SHP77 (cell line): ENCODE results near the gene PARD3.

Experiments
- DNase-seq, 2 experiments: peaks; one replicate each; lab custom pipeline; 2025; lab: John Stamatoyannopoulos, UW

Gene PARD3

DNA sequence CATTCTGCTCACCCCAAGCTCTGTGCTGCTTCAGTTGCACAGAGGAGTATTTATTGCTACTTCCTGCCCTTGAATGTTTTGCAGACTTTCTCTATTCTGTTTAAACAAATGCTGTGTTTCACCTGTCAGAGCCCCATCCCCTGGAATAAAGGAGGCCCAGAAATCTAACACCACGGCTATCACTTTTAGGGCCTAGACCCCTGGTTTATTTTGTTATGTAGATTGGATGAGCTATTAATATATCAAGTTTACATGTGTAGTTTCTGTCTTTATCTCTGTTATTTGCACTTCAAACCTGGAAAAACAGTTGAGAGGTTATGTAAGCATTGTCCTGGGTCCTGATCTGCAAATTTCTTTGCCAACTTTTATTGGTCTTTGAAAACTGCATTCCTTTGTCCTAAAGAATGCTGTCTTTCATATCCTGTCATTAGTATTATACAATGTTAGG lies 630.1 kb downstream of the PARD3 start:
- no peak for DNase-seq

DNA sequence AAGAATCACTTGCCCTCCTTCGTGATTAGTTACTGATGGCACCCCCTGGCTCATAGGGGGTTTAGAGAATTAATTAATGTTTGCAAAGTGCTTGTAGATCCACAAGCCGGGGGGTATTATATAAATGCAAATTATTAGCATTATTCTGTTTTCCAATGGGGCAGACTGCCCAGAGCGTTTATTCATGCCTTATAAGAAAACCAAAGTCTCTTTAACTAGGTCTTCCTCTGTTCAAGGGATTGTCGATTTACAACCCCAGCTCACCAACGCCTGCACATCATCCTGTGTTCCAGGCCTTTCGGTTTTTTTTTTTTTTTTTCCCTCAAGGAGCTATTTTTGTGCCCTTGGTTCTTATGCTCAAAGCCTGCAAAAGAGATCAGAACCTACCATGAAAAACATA lies 630.7 kb downstream of the PARD3 start:
- no peak for DNase-seq

DNA sequence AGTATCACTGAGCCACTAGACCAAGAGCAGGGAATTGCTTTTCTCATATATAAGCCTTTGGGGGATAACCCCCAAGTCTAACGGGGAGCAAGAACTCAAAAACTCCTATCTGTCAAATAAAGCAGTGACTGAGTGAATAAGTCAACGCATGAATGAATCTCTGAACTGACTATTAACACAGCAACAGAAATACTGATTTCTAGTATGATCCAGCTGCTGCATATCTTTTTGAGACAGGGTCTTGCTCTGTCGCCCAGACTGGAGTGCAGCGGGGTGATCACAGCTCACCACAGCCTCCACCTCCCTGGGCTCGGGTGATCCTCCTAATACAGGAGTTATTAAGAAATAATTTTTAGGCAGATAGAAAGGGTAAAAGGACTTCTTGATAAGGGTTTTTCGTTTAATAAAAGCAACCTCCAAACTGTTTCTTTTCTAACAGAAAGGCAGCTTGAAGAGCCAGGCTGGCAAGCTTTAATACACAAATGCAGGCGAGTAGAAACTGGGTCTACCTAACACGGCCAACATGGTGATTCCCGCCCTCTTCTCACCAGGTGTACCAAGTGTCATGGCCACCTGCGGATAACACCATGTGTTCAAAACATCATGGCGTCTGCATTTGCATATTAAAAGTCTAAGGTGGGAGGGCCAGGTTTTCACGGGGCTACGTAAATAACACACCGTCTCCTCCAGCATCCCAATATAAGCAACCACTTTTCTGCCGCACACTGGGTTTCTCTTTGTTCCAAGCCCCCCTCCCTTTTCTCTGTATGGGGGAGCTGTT lies 631.9 kb downstream of the PARD3 start:
- DNase-seq, result no peak

DNA sequence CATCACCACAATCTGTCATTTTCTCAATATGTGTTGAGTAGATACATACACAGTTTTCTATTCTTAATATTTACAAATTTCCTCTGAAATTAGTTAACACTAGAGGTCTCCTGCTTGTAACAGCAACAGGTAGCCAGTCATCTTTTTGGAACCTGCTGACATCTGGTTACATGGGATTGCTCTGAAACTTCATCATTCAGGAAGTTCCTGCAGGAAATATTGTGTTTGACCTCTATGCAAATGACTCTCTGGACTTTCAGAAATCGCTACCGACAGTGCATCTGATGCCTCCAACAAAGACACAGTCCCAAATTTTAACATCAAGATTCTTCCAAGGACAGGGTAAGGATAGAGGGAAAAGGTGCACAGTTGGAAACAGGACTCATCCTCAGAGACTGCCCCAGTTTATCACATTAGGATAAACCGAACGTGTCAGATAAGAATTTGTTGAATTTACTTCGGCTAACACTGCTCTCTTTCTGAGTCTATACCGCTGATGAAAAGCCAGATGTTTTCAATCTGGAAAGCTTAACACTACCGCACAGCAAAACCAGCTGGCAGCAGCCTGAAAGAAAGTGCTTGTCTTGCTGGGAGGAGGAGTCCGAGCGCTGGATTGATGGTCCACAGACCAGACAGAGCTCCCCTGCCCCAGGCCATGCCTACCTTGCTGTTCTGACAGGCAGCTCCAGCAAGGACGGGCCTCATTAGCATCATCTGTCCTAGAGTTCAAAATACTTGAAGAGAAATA lies 633.4 kb downstream of the PARD3 start:
- no peak for DNase-seq

DNA sequence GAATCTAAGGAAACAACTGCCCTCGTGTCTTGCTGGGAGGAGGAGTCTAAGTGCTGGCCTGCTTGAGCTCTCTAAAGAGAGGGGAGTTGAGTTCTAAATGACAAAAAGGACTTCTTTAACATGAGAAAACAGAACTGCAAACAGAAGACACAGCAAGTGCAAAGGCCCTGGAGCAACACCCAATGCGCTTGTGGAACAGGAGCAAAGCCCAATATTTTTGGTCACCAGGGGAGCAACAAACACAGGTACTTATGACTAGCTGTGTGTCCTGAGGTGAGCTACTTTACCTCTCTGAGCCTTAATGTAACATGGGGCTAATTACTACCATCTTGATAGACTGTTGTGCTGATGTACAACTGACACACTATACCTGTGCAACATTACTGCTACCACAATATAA lies 634.3 kb downstream of the PARD3 start:
- DNase-seq, result no peak

DNA sequence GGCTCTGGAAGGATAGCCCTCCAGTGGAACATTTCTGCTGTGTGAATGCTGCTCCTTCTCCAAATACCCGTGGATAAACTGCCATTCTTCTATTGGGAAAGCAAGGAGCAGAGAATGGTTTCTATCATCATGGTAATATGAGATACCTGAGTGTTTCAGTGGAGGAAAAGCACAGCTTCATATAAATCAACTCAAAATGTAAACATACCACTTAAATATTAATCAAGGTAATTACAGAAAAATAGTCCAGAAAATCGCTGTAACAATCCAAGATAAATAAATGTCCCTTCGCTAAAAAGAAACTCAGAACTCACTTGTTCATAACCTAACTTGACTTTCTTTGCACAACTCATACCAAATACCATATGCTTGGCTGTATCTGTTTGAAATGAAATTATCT lies 635.8 kb downstream of the PARD3 start:
- DNase-seq, result no peak

DNA sequence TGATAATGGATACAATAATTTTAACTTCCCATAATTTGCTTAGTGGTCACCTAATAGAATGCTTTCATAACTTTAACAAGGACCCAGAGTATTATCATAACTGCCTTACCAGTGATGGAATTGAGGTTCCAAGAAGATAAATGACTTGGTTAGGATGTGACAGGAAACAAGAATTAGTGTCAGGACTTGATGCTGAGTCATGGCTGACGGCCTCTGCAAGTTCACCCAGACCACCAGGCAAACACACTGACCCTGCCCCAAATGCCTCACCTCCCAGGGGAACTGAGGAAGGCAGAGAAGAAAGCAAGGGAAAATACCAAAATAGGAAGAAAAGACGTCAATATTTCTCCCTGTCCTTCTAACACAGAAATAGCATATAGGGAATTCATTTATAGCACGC lies 636.3 kb downstream of the PARD3 start:
- DNase-seq, result no peak

DNA sequence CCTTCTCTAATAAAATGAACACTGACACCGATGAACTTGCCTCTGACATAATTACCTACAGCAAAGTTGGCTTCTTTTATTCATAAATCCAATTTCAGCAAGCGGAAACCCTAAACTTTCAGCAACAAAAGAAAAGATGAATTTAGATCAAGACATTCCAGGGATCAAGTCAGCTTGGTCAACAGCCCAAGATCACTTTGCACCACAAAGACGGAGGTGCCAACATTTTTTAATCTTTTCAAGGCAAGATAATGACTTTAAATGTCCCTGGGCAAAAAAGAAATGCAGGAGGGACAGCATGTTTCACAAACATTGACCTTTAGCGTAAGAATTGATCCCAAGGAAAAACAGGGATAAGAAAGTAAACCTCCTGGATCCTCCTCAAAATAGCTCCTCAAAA lies 636.9 kb downstream of the PARD3 start:
- DNase-seq, result no peak

DNA sequence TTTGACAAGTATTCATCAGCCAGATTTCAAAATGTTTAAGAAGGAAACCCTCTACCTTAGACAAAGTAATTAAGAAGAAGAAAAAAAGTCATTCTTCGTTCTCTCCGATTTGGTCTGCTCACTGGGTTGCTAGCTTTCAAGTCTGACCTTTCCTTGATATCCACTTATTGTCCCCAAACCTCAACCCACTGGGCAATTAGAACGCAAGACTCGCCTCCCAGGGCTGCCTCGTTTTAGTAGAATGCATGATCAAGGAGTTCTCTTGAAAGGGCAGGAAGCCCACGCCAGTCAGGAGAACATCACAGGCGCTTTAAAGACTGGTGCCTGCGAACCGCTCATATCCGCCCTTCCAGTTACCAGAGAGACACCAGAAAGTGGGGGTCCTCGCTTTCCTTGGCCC lies 637.7 kb downstream of the PARD3 start:
- no peak for DNase-seq

DNA sequence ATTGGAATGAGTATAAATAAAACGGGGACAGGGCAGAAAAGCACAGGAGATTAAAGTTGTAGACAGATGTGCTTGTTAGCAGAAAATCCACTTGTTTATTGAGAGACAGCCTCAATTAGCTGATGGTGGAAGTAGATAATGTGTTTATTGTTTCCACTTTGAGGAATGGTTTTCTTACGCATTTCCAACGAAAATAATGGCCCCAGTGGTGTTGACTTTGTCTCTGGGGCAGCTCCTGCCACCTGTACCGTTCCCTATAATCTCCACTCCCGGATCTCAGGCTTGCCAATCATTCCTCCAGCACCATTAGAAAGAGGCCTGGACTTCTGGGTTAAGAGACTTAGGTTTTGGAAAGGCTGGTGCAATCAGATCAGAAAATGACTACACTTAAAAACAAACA lies 638.7 kb downstream of the PARD3 start:
- DNase-seq, result no peak

DNA sequence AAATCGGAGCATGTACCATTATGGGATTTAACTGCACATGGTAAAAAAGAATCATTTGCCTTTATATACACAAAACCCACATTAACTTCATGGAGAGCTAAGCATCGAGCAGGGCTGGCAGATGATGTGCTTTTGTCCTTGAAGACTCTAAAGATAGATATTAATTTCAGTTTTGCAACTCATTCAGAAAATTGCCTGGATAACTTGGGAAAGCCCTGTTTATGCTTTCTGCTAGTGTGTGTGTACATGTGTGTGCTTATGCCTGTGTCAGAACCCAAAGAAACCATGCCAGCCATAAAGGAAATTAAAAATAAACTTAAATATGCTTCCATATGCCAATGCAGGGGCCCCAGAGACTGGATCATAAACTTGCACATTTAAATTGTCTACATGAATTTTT lies 640.0 kb downstream of the PARD3 start:
- DNase-seq, result no peak

DNA sequence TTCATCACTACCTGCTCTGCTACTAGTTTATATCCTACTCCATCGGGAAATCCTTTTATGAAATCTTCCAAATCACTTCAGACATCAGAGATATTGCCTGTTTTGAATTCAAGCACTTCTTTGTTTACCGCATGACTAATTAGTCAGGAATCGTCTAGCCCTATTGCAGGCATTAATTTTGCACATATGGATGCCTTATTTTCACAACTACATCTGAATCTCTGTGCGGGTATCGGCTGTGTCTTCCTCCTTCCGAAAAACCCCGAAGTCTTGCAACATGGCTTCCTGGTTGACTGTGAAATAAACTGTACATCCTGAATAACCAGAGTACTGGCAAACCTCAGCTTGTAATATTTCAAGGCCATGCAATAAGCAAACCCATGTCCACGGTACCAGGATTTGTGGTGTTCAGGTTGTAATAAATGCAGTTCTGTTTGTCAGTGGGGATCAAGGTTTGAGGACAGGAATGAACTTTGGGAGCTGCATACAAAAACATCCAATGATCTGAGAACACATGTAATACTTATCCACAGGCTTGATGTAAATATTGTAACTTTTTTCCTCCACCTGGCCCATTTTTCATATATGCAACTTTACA lies 642.1 kb downstream of the PARD3 start:
- no peak for DNase-seq

DNA sequence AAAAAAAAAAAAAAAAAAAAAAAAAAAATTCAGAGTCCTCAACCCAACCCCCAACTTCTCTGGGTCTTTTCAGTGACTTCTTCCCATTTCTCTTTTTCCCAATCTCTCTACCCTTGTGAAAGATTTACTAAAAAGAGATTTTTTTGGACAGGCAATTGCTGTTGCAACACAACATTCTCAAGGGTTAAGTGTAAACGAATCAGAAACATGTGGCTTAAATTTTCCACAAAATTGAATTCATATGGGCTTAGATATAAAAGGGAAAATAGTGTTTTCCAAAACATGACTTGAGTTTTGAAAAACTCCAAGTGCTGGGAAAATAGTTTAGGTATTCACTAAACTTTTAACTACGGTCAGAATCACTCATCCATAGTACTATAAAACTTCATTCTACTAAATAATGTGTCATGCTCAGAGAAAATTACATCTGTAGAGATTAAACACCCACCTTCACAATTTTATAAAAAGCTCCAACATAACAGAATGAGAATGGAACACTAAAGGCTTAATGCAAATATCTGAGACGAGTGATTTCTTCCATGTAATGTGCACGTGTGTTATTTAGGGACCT lies 643.1 kb downstream of the PARD3 start:
- no peak for DNase-seq

DNA sequence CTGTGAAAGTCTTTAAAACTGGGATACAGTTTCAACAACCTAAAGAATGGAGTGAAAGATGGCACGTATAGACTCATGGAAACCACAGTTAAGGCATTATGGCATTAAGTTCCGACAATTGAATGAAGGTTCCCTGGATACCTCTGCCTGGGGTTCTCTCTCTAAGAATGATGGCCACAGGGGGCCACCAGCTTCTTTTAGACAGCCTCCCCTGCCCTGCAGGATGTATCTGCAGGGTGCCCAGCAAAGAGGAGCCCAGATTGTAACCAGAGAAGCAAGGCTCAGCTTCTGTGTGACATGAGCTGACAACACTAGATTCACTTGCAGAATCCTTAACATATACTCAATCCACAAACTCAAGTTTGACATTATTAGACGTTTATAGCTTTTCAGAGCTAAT lies 645.4 kb downstream of the PARD3 start:
- DNase-seq, result no peak

DNA sequence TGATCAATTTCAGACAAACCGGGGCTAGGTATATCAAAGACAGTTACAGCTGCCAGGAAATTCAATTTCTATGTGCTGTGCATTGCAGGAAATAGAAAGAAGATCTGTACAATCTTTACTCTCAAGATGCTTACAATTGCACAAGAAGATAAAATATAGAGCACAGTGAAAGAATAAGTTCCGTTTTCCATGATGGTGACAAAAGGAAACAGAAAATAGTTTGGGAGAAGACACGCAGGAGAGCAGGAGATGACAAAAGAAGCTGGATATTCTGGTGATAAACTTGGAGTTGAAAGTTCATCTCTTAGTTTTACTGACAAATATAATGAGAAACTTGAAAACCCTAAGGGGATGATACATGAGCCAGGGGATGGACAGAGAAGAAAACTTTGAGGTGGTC lies 646.0 kb downstream of the PARD3 start:
- DNase-seq, result no peak

DNA sequence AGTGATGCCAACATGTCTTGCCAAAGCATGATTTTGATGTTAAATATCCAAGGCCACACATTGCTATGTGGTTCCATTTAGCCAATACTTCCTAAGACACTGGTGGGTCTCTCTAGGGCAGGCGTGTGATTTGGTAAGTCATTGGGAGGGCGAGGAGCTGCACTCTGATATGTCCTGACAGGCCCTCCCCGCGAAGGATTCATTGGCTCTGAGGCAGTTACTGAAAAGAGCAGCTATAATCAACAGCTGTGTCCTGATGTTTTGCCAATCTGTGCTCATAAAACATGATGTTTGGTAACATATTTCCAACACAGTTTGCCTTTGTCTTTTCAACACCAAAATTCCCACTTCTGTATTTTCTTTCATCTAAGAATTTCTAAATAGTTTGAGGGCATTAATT lies 646.7 kb downstream of the PARD3 start:
- DNase-seq, result no peak

DNA sequence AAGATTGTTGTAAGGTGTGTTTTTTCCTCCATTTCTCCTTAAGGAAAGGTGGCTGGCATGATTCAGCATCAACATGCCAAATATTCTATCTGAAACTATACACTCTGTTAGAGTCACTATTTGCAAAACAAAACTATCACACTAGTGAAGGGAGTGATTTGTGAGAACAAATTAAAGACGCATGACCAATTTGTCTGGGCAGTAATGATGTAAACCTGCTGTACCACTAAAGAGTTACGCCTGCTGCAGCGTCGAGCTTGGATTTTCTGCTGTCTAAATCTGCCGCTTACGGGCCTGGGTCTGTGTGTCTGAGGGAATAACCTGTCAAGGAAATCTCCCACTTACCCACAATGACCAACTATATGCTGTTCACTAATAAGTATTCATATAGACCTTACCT lies 648.3 kb downstream of the PARD3 start:
- DNase-seq, result no peak

DNA sequence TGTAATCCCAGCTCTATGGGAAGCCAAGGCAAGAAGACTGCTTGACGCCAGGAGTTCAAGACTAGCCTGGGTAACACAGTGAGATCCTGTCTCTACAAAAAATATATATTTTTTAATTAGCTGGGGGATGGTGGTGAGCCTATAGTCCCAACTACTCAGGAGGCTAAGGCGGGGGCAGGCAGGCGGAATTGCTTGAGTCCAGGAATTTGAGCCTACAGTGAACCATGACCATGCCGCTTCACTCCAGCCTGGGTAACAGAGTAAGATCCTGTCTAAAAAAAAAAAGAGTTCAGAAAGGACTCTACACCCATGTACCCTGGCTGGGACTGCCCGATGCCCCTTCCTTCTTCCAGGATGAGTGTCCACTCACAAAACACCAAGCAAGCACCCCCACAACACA lies 648.7 kb downstream of the PARD3 start:
- no peak for DNase-seq

DNA sequence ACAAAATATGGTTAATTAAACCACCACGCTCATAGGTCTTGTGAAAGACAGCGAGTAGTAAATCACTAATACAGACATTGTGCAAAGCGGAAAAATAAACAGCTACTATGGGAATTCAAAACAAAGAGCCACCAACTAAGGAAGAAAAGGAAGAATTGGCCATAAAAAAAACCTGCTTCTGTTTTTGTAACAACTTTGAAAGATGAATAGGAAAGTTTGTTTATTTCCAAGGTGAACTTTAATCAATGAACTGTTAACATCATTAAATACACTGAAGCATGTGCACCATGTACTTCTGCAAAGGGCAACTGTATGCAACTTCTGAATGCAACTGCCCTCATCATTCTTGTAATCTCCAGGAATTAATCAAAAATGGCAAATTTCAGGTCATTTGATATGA lies 651.1 kb downstream of the PARD3 start:
- DNase-seq, result no peak

DNA sequence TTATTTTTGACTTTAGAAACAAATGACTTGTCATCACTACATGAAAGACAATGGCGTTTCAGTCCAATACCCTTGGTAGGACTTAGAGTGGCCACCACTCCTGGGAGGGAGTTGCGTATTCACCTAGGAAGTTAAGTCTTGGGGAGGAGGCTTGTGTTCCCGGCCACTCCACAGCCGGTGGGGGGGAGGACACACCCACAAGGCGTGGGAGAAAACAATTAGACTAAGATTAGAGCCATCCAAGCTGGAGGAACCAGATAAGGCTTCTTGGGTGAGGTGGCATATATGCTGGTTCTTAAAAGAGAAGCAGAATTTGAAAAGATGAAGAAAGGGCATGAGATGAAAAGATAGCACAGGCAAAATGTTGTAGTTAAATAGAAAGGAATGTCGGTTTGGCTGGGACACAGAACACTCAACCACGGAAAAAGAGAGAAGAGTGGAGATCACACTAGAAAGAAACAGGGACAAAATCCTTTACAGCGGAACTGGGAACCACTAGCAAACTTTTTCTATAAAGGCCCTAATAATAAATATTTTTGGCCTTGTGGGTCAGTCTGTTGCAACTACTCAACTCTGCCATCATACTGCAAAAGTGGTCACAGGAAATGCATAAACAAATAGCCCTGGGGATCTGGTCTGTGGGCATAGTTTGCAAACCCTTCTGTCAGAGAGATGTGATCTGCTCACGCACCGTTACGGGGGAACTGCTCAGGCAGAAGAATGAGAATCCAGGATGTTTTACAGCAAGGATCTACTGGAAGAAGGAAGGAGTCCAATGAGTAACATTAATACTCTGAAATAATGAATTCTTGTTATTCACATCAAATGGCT lies 651.8 kb downstream of the PARD3 start:
- no peak for DNase-seq

DNA sequence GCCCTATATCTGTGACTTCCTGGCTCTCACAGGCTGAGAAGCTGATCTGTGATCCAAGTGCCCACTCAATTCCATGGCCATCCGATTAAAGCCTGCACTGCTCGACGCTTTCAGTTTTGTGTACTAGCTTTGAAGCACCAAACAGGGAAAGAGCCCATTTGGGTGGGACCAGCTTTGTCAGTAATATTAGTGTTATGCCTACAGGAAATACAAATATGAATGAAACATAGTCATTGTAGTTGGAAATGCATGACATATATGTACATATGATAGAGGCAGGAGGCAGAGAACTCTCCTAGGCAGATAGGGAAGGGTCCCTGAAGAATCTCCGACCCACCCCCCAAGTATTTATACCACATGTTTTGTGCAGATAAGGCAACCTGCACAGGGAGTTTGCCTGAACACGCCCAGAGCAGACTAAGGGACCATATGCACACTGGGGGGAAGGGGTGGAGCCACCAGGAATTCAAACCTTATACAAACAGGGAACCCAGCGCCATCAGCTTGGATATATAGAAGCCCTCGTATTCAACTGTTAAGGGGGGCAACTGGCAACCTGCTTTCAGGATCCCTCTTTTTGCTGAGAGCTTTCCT lies 653.2 kb downstream of the PARD3 start:
- no peak for DNase-seq

DNA sequence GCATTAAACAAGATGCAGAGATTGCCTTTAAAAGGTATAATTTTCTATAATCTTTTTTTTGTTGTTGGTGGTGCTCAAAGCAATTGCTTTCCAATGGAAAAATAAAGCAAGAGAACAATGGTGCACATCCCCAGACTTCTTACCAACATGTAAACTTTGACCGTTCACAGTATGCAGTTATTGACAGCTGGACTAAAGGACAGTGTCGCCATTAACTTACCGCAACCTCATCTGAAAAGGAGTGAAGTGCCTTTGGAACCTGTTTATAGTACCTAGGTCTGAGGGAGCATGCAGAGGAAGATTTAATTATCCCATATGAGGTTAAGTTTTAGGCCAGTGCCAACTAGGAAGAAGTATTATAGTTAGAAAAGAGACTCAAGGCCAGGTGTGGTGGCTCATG lies 654.5 kb downstream of the PARD3 start:
- no peak for DNase-seq
